Peyer's patch (tissue), 4 donors: Measurements from ENCODE around the gene TMBIM1.

ENCODE experiments used
- CTCF ChIP-seq, 6 experiments: fragments of 450-650 bp in 4 of 6; fragments of 200-600 bp in 2 of 6; sonication (generic) in 1 of 6; IDR thresholded peaks; one replicate each; pipeline ENCODE4 v1.5.1; 2017 to 2019; ENCODE audit warnings: antibody characterized with exemption in 6 of 6, mild to moderate bottlenecking in 3 of 6, moderate library complexity in 1 of 6
- POLR2A ChIP-seq, 2 donors: fragments of 450-650 bp; IDR thresholded peaks; one replicate each; pipeline ENCODE4 v1.5.1; 2017; ENCODE audit warnings: antibody characterized with exemption in 2 of 2, mild to moderate bottlenecking in 2 of 2, moderate library complexity in 2 of 2

- TF ChIP-seq CTCF (IDR thresholded peaks at IDR 0.05) (no peak), POLR2A (IDR thresholded peaks at IDR 0.05) (no peak)
Observed at GRCh38 chr2:218229239-218229638, 63.1 kb downstream of the TMBIM1 start.
